ENCODE measurements around the gene NHSL1.

Gene NHSL1

DNA sequence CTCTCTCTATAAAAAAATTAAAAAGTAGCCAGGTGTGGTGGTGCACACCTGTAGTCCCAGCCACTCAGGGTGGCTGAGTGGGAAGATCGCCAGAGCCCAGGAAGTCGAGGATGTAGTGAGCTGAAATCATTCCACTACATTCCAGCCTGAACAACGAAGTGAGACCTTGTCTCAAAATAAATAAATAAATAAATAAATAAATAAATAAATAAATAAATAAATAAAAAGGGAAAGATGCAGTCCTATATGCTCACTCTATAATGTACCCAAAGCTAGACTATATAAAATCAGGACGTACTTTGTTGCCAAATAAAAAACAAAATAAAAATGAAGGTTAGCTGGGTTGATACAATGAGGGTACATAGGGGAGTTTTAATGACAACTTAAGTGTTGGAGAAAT is 26.1 kb upstream of the NHSL1 start:
- no peak for DNase-seq (ENCODE audit: low read depth, low spot score)
- no peak overlapping the region for H3K27ac ChIP-seq

DNA sequence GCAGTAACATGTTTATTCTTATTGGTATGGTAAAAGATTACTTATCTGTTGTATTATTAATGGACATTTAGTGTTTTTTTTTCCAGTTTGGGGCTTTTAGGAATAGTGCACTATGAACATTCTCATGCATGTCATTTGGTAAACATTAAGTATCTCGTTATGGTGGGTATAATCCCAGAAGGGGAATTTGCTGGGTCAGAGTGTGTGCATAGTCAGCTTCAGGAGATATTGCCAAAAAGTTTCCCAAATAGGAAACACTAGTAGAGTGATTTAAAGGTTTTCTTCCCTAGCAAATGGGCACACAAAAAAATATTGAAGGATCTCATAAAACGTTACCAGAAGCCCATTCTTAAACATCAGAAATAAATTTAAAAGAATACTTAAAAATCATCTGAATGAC is 25.2 kb upstream of the NHSL1 start:
- no peak overlapping the region for H3K27ac ChIP-seq
- DNase-seq (ENCODE audit: low read depth, low spot score), result no peak

DNA sequence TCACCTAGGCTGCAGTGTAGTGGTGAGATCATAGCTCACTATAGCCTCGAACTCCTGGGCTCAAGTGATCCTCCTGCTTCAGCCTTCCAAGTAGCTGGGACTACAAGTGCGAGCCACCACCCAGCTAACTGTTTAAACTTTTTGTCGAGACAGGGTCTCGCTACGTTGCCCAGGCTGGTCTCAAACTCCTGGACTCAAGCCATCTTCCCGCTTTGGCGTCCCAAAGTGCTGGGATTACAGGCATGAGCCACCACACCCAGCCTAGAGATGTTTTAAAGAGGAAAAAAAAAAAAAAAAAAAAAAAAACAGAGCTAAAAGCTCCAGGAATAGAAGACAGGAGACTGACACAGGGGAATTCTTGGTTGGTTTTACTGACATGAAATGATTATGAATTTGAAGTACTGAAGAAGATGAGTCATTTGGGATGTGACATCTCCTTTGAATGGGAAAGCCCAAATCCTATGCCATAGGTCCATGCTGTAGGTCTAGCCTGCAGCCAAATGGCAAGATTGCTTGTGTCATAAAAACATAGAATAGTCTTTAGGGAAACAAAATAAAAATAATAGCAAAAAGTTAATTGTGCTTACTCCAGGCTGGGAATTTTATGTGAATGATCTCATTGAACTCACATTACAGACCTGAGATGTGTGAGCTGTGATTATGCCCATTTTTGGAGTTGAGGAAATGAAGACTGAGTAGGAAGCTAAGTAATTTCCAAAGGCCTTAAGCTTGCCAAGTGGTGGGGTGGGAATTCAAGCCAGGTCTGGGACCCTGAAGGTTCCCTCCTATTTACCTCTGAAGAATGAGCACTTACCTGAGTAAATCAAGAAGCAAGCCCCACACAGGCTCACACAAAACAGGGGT is 24.3 kb upstream of the NHSL1 start:
- DNase-seq (ENCODE audit: low read depth, low spot score), result no peak
- no peak overlapping the region for H3K27ac ChIP-seq

DNA sequence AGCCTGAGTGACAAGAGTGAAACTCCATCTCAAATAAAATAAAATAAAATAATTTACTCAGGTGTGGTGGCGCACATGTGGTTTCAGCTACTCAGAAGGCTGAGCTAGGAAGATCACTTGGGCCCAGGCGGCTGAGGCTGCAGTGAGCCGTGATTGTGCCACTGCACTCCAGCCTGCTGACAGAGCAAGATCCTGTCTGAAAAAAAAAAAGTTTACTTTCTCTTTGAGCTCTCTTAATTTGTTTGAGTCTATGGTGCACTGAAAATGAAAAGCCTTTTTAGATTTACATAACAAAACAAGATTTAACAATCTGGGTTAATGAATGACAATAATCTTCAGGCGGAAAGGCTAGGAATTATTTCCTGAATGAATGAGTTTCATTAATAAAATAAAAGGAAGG is 23.3 kb upstream of the NHSL1 start:
- DNase-seq (ENCODE audit: low read depth, low spot score), result no peak
- H3K27ac ChIP-seq, result no peak overlapping the region

DNA sequence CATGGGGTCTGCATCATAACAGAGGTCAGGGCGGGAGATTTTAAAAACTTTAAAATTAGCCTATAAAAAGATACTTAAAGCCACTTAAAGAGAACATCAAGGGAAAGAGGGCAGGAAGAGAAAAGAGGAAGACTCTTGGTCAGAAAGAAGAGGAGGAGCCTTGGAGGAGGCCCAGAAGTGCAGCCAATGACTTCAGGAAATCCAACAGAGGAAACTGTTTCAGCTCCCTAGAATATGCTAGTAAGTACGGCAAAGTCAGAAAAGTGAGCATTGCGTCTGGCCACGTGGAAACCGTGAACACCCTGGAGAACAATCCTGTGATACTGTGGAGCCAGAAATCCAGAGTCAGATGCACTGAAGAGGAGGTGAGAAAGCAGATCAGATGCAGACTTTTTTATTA is 22.5 kb upstream of the NHSL1 start:
- no peak overlapping the region for H3K27ac ChIP-seq
- DNase-seq (ENCODE audit: low read depth, low spot score), result no peak

DNA sequence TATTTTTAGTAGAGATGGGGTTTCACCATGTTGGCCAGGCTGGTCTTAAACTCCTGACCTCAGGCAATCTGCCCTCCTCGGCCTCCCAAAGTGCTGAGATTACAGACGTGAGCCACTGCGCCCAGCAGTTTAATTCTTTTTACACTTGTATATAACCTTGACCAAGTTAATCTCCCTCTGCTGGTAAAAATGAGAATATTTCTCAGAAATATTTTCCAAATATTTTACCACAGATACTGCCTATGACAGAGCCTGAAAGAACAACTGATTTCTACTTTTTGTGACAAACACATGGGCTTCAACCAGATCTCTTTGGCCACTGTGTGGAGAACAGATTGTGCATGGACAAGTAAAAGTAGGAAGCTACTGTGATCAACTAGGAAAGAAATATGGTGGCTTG is 21.2 kb upstream of the NHSL1 start:
- no peak for DNase-seq (ENCODE audit: low read depth, low spot score)
- H3K27ac ChIP-seq, result no peak overlapping the region

DNA sequence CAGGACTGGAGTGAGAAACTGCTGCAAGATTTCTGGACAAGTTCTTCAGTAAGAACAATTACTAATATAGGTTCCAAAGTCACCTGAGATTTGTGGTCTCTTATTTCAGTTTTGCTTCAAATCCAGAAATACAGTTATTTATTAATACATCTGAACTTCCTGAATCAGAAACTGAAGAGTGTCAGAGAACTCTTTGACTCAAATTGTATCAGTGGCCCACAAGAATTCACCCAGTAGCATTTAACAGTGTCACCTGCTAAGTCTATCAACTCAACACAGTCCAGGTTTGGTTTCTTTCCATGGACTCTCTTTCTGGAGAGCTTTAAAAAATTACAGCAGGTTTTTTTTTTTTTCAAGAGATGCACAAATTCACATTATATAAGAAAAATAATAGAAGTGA is 18.8 kb upstream of the NHSL1 start:
- H3K27ac ChIP-seq, result no peak overlapping the region
- DNase-seq (ENCODE audit: low read depth, low spot score), result no peak

DNA sequence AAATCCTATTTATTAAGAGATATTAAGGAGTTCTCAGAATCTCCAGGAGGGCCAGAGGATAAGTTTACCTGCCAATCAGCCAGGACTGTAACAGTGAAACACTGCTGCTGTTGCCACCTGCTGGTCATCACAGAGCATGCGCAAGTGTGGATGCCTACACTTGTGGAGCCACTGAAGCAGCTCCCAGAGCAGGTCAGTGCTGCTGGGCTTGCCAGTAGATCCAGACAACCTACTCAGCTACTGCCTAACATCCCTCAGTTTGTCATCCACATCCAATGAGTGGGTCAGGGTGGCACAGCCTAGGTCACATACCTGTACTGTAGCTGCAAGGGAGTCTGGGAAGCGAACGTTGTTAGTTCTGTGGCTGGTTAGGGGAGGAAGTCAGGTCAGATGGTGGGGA is 18.3 kb upstream of the NHSL1 start:
- DNase-seq (ENCODE audit: low read depth, low spot score), result peak; percentile 16

DNA sequence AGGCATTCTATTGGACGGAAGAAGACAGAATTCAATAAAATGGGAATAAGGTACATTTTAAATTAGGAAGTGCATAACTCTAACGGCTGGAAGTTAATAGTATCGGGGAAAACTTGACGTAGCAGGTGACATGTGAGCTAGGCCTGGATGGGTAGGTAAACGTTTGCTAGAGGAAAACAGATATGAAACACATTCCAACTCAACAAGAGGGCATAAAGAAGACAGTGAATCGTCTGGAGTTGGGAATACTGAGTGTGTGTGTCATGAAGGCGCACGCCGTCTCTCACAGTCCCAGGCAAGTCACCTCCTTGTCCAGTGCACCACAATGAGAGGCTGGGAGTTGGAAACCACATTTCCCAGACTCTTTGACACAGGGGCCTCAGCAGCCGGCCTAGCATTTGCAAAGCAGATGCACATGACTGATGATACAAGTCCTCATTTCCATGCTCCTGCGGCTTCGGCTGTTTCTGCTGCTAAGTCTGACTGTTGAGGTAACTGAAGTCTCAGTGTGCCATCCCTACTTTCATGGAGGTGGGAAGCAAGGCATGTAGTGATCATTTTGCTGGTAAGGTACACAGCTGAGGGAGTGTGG is 16.5 kb upstream of the NHSL1 start:
- no peak for DNase-seq (ENCODE audit: low read depth, low spot score)
- no peak overlapping the region for H3K27ac ChIP-seq

More for the DNA sequence above, 18.3 kb upstream of the NHSL1 start:
- H3K27ac ChIP-seq, result no peak overlapping the region

DNA sequence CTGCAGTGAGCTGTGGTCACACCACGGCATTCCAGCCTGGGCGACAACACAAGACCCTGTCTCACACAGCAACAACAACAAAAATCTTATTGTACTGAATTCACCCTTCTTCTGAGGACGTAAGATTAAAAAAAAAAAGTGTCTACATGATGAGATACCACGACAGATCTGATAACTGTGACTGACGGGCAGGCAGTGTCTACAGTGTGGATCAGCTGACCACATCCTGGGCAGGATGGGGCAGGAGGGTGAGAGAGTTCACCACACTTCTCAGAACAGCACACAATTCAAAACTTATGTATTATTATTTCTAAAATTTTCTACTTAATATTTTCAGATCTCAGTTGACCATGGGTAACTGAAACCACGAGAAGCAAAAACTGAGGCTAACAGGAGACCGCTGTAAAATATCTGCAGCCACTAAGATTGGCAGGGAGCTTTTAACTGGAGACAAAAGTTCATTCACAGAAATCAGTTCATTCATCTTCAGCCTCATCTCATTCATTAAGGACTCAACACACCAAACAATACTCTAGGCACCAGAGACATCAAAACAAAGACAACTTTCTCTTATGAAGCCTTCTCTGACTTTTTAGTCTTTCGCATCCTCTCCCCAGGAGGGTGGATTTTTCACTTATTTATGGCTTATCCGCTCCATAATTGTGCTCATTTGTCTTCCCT is 15.7 kb upstream of the NHSL1 start:
- H3K27ac ChIP-seq, result no peak overlapping the region
- no peak for DNase-seq (ENCODE audit: low read depth, low spot score)

DNA sequence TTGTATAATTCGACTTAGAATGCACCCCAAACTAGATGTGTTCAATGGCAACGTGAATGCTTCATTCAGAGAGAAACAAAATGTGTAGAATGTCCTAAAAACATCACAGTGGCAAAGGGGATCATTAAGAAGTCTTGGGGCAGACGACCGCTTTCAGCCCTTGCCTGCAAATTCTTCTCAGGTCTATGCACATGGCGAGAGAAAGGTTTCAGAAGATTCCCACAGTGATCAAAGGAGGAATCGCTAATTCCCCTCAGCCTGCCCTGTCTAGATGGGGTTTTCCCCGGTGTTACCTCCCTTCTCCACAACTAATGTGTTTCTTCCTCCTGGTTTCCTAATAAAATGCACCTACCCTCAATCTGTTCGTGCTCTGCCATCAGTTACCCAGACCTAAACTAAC is 13.3 kb upstream of the NHSL1 start:
- DNase-seq (ENCODE audit: low read depth, low spot score), result no peak
- H3K27ac ChIP-seq, result no peak overlapping the region

DNA sequence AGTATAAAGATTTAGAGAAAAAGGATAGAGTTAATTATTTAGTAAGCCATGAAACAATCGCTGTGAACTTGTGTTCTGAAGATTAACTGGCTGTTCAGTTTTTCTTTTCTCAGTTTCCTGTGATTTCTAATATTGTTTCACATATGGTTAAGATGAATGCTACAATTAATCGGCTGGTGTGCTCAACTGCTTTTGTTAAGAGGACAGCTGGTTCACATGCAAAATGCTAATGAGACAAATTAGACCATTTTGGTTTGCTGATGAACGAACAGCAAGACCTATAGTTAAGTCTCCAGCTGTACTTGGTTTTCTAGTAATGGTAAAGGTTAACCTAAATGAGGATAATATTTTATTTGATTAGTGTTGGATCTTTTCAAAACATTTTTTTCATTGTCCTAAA is 10.8 kb upstream of the NHSL1 start:
- DNase-seq (ENCODE audit: low read depth, low spot score), result no peak
- H3K27ac ChIP-seq, result no peak overlapping the region

DNA sequence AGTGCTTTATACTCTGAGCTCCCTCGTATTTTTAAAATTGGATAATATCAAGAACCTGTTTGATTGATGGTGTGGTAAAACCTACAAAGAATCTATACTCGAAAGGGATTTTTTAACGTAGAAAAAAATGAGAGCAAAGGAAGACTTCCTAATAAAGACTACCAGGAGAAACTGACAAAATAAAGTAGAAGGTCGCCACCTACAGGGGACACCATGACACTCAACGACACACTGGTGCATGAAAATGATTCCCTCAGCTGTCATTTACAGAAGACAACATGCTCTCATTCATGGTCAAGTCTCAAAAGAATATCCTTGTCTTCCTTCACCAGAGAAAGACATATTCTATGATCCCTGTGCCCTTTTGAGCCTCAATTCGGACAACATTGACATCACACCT is 10.1 kb upstream of the NHSL1 start:
- no peak for DNase-seq (ENCODE audit: low read depth, low spot score)
- H3K27ac ChIP-seq, result no peak overlapping the region

DNA sequence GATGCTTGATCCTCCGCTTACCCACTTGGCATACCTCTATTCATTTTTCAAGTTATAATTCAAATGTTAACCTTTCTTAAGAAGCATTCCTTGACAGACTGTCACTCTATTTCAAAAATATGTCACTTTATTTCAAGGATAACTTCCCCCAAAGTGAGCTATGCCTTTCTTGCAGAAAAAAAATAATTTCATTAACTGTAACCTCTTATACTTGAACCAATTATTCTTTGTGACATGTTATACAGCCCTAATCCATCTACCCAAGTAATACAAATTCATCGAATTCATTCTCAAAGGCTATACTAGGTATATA is 9.3 kb upstream of the NHSL1 start:
- no peak overlapping the region for H3K27ac ChIP-seq
- DNase-seq (ENCODE audit: low read depth, low spot score), result no peak

DNA sequence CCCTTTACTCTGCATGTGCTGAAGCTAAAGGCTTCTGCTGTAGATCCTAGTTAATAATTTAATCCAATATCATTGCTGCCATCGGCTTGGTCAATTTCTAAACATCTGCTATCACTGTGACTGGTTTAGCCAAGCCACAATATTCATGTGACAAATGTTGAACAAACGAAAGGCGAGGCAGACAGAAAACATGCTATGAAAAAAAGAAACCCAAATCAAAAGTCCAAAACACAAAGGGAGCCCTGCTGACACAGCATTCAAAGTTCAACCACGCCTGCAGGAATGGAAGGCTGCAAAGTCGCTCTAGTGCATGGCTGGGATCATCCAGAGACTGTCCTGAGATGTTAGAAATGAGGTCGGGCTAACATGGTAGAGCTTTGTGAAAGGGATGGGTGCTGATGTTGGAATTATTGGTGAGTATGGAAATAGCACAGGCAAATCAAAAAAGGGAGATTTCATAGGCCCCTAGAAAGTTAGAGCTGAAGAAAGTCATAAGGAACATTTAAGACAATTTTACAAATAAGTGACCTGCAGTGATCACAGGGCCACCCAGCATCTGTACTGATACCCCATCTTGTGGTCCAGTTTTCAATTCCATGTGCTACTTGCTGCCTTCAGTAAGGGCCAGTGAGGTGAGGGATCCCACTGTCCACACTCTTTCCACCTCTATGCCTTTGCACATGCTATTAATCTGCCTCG is 8.8 kb upstream of the NHSL1 start:
- no peak overlapping the region for H3K27ac ChIP-seq
- no peak for DNase-seq (ENCODE audit: low read depth, low spot score)

DNA sequence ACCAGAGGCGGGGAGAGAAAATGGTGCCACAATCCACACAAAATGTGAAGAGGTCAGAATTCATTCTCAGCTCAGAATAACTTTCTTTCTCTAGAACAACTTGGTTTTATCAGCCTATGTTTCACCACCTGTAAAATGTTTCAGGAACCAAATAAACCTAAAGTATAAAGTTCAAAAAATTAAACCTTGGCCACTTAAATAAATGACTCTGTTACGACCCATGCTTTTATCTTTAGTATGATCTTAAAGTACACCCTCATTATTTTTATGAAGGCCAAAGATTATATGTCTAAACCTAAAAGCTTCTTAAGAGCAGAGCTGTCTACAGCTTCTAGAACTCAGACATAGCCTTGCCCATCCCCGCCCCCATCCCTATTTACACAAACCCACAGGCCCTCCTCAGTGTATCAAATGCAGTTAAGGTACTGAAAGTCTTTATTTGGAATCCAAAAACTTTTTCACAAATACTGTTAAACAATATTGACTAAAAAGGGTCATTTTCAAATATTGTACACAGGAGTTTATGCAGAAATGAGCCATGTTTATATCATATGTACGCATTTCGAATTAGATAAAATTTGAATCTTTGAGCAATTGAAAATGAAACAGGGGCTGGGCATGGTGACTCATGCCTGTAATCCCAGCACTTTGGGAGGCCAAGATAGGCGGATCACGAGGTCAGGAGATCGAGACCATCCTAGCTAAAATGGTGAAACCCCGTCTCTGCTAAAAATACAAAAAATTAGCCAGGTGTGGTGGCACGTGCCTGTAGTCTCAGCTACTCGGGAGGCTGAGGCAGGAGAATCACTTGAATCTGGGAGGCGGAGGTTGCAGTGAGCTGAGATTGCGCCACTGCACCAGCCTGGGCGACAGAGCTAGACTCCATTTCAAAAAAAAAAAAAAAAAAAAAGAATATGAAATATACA is 5.7 kb upstream of the NHSL1 start:
- no peak for DNase-seq (ENCODE audit: low read depth, low spot score)
- no peak overlapping the region for H3K27ac ChIP-seq

DNA sequence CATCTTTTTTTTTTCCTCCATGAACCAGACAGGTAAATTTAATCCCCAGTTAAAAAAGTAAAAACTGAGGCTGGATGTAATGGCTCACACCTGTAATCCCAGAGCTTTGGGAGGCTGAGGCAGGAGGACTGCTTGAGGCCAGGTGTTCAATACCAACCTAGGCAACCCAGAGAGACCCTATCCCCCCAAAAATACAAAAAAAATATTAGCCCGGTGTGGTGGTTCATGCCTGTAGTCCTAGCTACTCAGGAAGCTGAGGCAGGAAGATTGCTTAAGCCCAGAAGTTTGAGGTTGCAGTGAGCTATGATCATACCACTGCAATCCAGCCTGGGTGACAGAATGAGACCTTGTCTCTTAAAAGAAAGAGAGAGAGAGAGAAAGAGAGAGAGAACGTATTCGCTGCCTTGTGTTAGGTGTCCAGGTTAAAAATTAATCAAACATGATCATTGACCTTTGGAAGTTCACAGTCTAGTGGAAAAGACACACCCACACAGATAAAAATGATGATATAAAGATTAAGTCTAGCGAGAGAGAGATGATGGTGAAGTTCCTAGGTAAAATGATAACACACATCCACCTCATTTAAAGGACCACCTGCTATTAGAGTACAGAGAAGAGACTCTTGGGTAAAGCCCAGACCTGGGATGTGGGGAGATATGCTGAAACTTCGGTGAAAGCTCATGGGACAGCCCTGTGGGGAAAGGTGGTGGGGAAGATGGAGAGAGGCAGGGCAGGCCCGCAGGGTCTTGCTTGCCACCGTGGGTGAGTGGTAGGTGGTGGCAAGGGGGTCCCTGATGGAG is 4.8 kb upstream of the NHSL1 start:
- no peak for DNase-seq (ENCODE audit: low read depth, low spot score)
- H3K27ac ChIP-seq, result no peak overlapping the region

DNA sequence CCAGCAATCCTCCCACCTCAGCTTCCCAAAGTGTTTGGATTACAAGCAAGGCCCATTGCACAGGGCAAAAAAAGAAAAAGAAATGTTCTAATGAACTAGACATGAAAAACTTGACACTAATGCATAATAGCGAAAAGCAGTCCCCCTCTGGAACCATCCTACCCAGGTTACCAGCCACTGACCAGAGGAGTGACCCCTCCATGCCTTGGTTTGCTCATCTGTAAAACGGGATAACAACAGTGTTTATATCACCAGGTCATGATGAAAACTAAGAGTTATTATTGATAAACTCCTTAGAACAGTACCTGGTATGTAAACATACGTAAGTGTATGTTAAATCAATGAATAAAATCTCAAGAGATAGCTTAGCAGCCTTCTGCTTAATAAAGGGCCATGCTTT is 3.3 kb upstream of the NHSL1 start:
- DNase-seq (ENCODE audit: low read depth, low spot score), result no peak
- H3K27ac ChIP-seq, result no peak overlapping the region

DNA sequence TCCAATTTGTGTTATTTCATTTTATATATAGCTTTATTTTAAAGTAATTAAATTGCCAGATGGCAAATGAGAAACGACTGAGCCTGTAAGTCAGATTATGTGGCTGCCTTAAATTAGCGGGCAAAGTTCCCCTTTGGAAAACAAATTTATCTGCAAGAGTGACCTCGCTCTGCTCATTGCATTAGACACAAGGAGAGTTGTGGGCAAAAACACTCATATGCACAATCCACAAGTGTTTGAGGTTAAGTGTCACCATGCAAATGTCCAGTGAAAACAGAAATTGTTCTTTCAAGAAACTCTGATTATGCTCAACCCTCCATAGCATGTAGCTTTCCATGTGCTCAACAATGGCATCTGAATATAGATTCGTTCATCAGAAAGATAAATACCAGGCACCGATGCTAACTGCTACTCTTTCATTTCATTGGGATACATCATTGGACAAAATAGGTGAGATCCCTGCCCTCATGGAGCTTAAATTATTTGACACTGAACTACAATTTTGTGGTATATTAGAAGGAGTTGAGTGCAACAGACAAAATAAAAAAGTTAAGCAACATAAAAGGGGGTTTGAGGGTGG is 1.7 kb upstream of the NHSL1 start:
- DNase-seq (ENCODE audit: low read depth, low spot score), result no peak
- no peak overlapping the region for H3K27ac ChIP-seq
